ENCODE data around the gene AMOT. TPM values are rescaled to one million over a fixed set of nuclear protein-coding genes. Genes with fewer than 3 reads are reported as not detected.

The AMOT gene
- total RNA-seq, 3 donors from 2014 or later (not counting 1 experiment from before 2014, with no cell fraction given) = 7.1 to 15.8 (median 9.3) TPM

DNA sequence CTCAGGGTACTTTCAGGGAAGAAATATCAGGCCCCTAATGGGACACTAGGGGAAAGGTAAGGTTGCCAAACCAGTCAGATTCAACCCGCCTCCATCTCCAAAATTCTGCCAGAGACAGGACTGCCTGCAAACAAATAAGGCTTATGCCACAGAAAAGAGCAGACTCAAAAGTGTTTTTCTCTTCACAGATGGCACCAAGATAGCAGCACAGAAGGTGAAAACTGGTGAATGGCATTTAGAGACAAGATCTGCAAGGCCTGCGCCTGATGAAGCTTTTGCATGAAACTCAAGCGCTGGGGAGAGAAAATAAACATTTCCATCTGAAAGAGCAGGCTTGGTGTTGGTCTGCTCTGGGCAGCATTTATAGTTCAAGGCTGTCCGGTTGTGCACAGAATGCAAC is 27.9 kb downstream of the AMOT start:
- H3K36me3 ChIP-seq (ENCODE audit: control insufficient read depth, insufficient read depth, low read length) = peaks cover 5% of the 10 kb centered on the region
- intact Hi-C loops (cut with micrococcal nuclease) = no loop called here
- H3K4me1 ChIP-seq (ENCODE audit: control insufficient read depth, insufficient read depth, low read length) = no peaks in the 10 kb centered on the region
- H3K4me1 Mint-ChIP-seq = no peaks in the 10 kb centered on the region
- no peak overlapping the region for H3K4me3 ChIP-seq (ENCODE audit: low read length)
- H3K36me3 Mint-ChIP-seq = no peaks in the 10 kb centered on the region
- no peak overlapping the region for H3K27ac ChIP-seq (ENCODE audit: low read length)
- H3K27me3 ChIP-seq (ENCODE audit: control insufficient read depth, insufficient read depth, low read length) = no peaks in the 10 kb centered on the region
- no peak for TF ChIP-seq CTCF (IDR thresholded peaks at IDR 0.05)
- no peaks in the 10 kb centered on the region for H3K9me3 Mint-ChIP-seq
- no peak overlapping the region for H3K27ac Mint-ChIP-seq
- 98% methylated on average over 4 of the region's 4 CpGs for WGBS (ENCODE audit: insufficient coverage)
- no peak for DNase-seq
- no peak overlapping the region for H3K4me3 Mint-ChIP-seq
- no peaks in the 10 kb centered on the region for H3K9me3 ChIP-seq (ENCODE audit: control insufficient read depth, insufficient read depth, low read length)
- no peak for ATAC-seq
- no peaks in the 10 kb centered on the region for H3K27me3 Mint-ChIP-seq (ENCODE audit: low read depth in 2 of 2)

- H3K36me3 Mint-ChIP-seq = no peaks in the 10 kb centered on the region
- Histone ChIP-seq H3K36me3 (ENCODE audit: control insufficient read depth, insufficient read depth, low read length) (peaks cover 5% of the 10 kb centered on the region), H3K27ac (ENCODE audit: low read length) (no peak overlapping the region), H3K9me3 (ENCODE audit: control insufficient read depth, insufficient read depth, low read length) (no peaks in the 10 kb centered on the region), H3K27me3 (ENCODE audit: control insufficient read depth, insufficient read depth, low read length) (no peaks in the 10 kb centered on the region), H3K4me3 (ENCODE audit: low read length) (no peak overlapping the region), H3K4me1 (ENCODE audit: control insufficient read depth, insufficient read depth, low read length) (no peaks in the 10 kb centered on the region)
- H3K9me3 Mint-ChIP-seq = no peaks in the 10 kb centered on the region
- TF ChIP-seq CTCF (IDR thresholded peaks at IDR 0.05) = no peak
- DNase-seq (no peak), ATAC-seq (no peak)
- no peak overlapping the region for H3K4me3 Mint-ChIP-seq
- H3K4me1 Mint-ChIP-seq = no peaks in the 10 kb centered on the region
- 100% methylated on average over 2 of the region's 3 CpGs for WGBS (ENCODE audit: insufficient coverage)
- H3K27me3 Mint-ChIP-seq (ENCODE audit: low read depth in 2 of 2) = no peaks in the 10 kb centered on the region
- H3K27ac Mint-ChIP-seq = no peak overlapping the region
- intact Hi-C loops (cut with micrococcal nuclease) = no loop called here
Observed at GRCh38 chrX:112808651-112809195, 31.9 kb downstream of the AMOT start.

DNA sequence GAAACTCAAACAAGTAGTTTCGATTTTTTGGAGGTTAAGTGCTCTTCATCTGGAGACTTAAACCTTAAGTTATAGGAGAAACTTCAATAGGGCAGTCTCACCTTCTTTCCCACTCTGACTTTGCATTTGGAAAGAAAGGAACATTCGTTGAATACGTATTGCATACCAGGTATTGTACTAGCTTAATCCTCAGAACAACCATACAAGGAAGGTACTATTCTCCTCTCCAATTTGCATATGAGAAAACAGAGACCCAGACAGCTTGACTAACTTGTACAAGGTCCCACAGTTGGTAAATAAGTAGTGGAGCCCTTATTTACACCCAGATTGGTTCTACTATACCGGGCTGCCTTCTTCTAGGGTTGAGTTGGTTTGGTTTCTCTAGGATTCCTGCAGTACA is 32.6 kb downstream of the AMOT start:
- ATAC-seq (no peak), DNase-seq (no peak)
- intact Hi-C loops (cut with micrococcal nuclease) = no loop called here
- H3K4me1 Mint-ChIP-seq = no peaks in the 10 kb centered on the region
- H3K9me3 Mint-ChIP-seq = no peaks in the 10 kb centered on the region
- no CpG with 5 or more reads among the region's 4 CpGs for WGBS (ENCODE audit: insufficient coverage)
- no peaks in the 10 kb centered on the region for H3K36me3 Mint-ChIP-seq
- no peak overlapping the region for H3K4me3 Mint-ChIP-seq
- H3K4me3 ChIP-seq (ENCODE audit: low read length) = no peak overlapping the region
- H3K36me3 ChIP-seq (ENCODE audit: control insufficient read depth, insufficient read depth, low read length) = peaks cover 5% of the 10 kb centered on the region
- no peaks in the 10 kb centered on the region for H3K27me3 Mint-ChIP-seq (ENCODE audit: low read depth in 2 of 2)
- H3K27ac Mint-ChIP-seq = no peak overlapping the region
- TF ChIP-seq CTCF (IDR thresholded peaks at IDR 0.05) = no peak
- no peaks in the 10 kb centered on the region for H3K4me1 ChIP-seq (ENCODE audit: control insufficient read depth, insufficient read depth, low read length)
- no peaks in the 10 kb centered on the region for H3K27me3 ChIP-seq (ENCODE audit: control insufficient read depth, insufficient read depth, low read length)
- no peak overlapping the region for H3K27ac ChIP-seq (ENCODE audit: low read length)
- no peaks in the 10 kb centered on the region for H3K9me3 ChIP-seq (ENCODE audit: control insufficient read depth, insufficient read depth, low read length)

GRCh38 chrX:112803060-112803459 is 37.6 kb downstream of the AMOT start:
- no peak for ATAC-seq
- no peak for TF ChIP-seq CTCF (IDR thresholded peaks at IDR 0.05)

More at GRCh38 chrX:112803060-112803459, 37.6 kb downstream of the AMOT start:
- Mint-ChIP-seq H3K36me3 (peaks cover 8% of the 10 kb centered on the region), H3K27me3 (ENCODE audit: low read depth in 2 of 2) (no peaks in the 10 kb centered on the region), H3K27ac (no peak overlapping the region), H3K9me3 (no peaks in the 10 kb centered on the region), H3K4me1 (no peaks in the 10 kb centered on the region), H3K4me3 (no peak overlapping the region)
- no peaks in the 10 kb centered on the region for H3K36me3 ChIP-seq (ENCODE audit: control insufficient read depth, insufficient read depth, low read length)
- H3K4me3 ChIP-seq (ENCODE audit: low read length) = no peak overlapping the region
- H3K9me3 ChIP-seq (ENCODE audit: control insufficient read depth, insufficient read depth, low read length) = no peaks in the 10 kb centered on the region
- H3K27ac ChIP-seq (ENCODE audit: low read length) = no peak overlapping the region
- H3K27me3 ChIP-seq (ENCODE audit: control insufficient read depth, insufficient read depth, low read length) = no peaks in the 10 kb centered on the region
- WGBS (ENCODE audit: insufficient coverage) = 100% methylated on average over 2 of the region's 3 CpGs
- intact Hi-C loops (cut with micrococcal nuclease) = no loop called here
- no peak for DNase-seq
- no peaks in the 10 kb centered on the region for H3K4me1 ChIP-seq (ENCODE audit: control insufficient read depth, insufficient read depth, low read length)
